Transverse colon (tissue), 4 donors: ENCODE measurements around the gene TTLL9. TPM values are rescaled to one million over a fixed set of nuclear protein-coding genes. Genes with fewer than 3 reads are reported as not detected.
A peak's percentile ranks its signal among the peaks of the same experiment; 100 is the strongest.

ENCODE experiments used
- DNase-seq: peaks from one replicate; pipeline ENCODE4 v3.0.0-alpha.2; 2019
- H3K27ac ChIP-seq, 4 donors: fragments of 200-600 bp; sonication (generic); 2 replicates each; pipeline ENCODE4 v1.5.1; 2016 to 2018; ENCODE audit warnings: inconsistent platforms in 4 of 4
- H3K27me3 ChIP-seq: fragments of 200-600 bp; sonication (generic); 2 replicates; pipeline ENCODE4 v1.5.1; 2017; ENCODE audit warnings: inconsistent platforms
- H3K36me3 ChIP-seq, 4 donors: fragments of 200-600 bp; sonication (generic); 2 replicates each; pipeline ENCODE4 v1.5.1; 2017 to 2019; ENCODE audit warnings: inconsistent platforms in 4 of 4
- H3K4me1 ChIP-seq, 4 donors: fragments of 200-600 bp; sonication (generic); 2 replicates each; pipeline ENCODE4 v1.5.1; 2017 to 2020; ENCODE audit warnings: inconsistent platforms in 4 of 4
- H3K4me3 ChIP-seq, 4 donors: fragments of 200-600 bp; sonication (generic); 1 replicate in 1 of 4; 2 replicates in 3 of 4; pipeline versions ENCODE4 v1.5.1 to v1.6.1; 2017 to 2019; ENCODE audit warnings: inconsistent platforms in 4 of 4
- H3K9me3 ChIP-seq, 2 donors: fragments of 200-600 bp; sonication (generic); 2 replicates each; pipeline ENCODE4 v1.5.1; 2017 to 2019; ENCODE audit warnings: inconsistent platforms in 2 of 2
- EP300 ChIP-seq: sonication (generic); formaldehyde crosslinking; IDR thresholded peaks from one replicate; pipeline ENCODE4 v1.6.1; 2017; ENCODE audit warnings: antibody characterized with exemption, low read depth
- POLR2A ChIP-seq: fragments of 450-650 bp; IDR thresholded peaks from one replicate; pipeline ENCODE4 v1.6.1; 2016; ENCODE audit warnings: antibody characterized with exemption, mild to moderate bottlenecking, moderate library complexity
- POLR2AphosphoS5 ChIP-seq, 3 donors: sonication (generic); formaldehyde crosslinking; IDR thresholded peaks; one replicate each; pipeline ENCODE4 v1.6.1; 2016; ENCODE audit warnings: antibody characterized with exemption in 3 of 3
- WGBS, 2 donors: methylation state at CpG; one replicate each; pipeline ENCODE4 v1.1.5; 2018; ENCODE audit warnings: low coverage in 1 of 2; 5-methylcytosine and 5-hydroxymethylcytosine counted together
- in situ Hi-C, 4 donors: fragments of 200-750 bp; cut with MboI; loops; one replicate each; pipeline versions ENCODE4 v1.15.0 to v1.15.1; 2017; ENCODE audit warnings: low sequenced_read_pairs in 3 of 4, low pct_ligation_motif_present in 1 of 4, low pct_unique_long_range_greater_than_20kb in 1 of 4
- intact Hi-C: fragments of 100-400 bp; cut with DNase I; formaldehyde crosslinking; loops from one replicate; pipeline ENCODE4 v1.15.1; 2023; ENCODE audit warnings: low total_unique reads
- total RNA-seq, 4 donors: library from RNA; depleted of rRNA; stranded (reverse); fragments of >200 nt; gene quantifications; one replicate each; pipeline ENCODE4 v1.1.0, GENCODE V29; 2016
- TF ChIP-seq, protein P1 (sequence below), 5 experiments: fragments of 200-600 bp in 3 of 5; fragments of 450-650 bp in 2 of 5; sonication (generic) in 3 of 5; IDR thresholded peaks; 1 replicate in 2 of 5; 2 replicates in 3 of 5; pipeline ENCODE4 v1.5.1; 2016 to 2017; ENCODE audit warnings: antibody characterized with exemption in 5 of 5, inconsistent platforms in 3 of 5, mild to moderate bottlenecking in 2 of 5, moderate library complexity in 1 of 5

The TTLL9 gene
- total RNA-seq, 4 donors from 2014 or later: not detected

DNA sequence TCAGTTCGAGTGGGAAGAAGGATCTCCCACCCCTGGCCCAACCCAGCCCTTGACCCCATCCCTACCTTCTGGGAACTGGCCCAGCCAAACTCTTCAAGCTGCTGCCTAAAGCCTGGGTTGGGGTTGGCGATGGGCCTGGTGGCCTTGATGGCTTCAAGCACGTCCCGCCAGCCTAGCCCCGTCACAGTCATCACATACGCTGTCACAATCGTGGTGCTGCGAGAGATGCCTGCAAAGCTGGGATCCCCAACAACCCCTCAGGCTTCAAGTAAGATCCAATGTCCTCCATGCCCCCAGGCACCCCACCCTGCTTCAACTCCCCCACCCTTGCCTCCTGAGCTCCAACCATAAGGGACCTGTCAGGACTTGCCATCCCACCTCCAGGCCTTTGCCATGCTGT, 7.9 kb upstream of the TTLL9 start:
- H3K4me3 ChIP-seq: no peak overlapping the region
- H3K4me1 ChIP-seq: peaks cover 10 to 19% (median 14%) of the 10 kb centered on the region in 4 donors
- H3K36me3 ChIP-seq: no peaks in the 10 kb centered on the region
- intact Hi-C loops: no loop called here
- DNase-seq: no peak
- TF ChIP-seq, protein P1, sequence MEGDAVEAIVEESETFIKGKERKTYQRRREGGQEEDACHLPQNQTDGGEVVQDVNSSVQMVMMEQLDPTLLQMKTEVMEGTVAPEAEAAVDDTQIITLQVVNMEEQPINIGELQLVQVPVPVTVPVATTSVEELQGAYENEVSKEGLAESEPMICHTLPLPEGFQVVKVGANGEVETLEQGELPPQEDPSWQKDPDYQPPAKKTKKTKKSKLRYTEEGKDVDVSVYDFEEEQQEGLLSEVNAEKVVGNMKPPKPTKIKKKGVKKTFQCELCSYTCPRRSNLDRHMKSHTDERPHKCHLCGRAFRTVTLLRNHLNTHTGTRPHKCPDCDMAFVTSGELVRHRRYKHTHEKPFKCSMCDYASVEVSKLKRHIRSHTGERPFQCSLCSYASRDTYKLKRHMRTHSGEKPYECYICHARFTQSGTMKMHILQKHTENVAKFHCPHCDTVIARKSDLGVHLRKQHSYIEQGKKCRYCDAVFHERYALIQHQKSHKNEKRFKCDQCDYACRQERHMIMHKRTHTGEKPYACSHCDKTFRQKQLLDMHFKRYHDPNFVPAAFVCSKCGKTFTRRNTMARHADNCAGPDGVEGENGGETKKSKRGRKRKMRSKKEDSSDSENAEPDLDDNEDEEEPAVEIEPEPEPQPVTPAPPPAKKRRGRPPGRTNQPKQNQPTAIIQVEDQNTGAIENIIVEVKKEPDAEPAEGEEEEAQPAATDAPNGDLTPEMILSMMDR (IDR thresholded peaks at IDR 0.05): no peak
- TF ChIP-seq POLR2AphosphoS5 (IDR thresholded peaks at IDR 0.05) (no peak), POLR2A (no peak), EP300 (no peak)
- in situ Hi-C loops: no loop called here
- 94% methylated on average over 8 of the region's 8 CpGs; no CpG with 5 or more reads in 1 of the 2 donors for WGBS, 2 donors
- H3K27me3 ChIP-seq: peaks cover 35% of the 10 kb centered on the region
- H3K27ac ChIP-seq: no peak overlapping the region
- H3K9me3 ChIP-seq: no peaks in the 10 kb centered on the region

DNA sequence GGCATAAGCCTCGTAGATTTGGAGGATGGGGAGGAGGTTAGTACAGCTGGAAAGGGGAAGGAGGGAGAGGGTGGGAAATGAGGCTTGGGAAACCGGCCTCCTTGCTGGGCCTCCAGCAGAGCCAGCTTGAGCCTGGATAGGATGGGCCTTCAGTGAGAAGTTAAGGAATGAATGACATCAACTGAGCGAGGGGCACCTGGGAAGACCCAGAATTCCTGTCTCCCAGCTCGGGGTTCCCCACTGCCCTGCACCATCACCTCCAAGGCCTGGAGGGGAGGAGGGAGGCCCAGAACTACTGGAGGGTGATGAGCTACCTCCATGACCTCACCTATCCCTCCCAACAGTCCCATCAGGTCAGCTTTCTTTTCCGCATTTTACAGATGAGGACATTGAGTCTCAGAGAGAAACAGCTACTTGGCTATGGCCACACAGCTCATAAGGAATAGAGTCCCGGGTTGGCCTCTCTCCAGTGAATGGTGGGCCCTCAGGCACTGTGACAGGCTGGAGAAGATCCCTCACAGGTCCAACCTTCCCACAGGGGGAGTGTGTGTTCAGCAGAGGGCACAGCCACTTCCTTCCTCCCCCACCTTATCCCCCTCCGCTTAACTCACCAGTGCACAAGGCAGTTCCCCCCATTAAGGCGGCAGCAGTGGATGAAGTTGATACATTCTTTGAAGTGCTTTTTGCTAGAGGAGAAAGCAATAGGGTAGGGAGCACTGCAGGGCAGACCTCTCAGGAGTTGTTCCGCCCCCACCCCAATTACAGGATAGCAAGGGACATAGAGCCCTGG, 6.9 kb upstream of the TTLL9 start:
- no peaks in the 10 kb centered on the region for H3K36me3 ChIP-seq
- intact Hi-C loops: no loop called here
- peaks cover 10 to 19% (median 14%) of the 10 kb centered on the region in 4 donors for H3K4me1 ChIP-seq
- in situ Hi-C loops: no loop called here
- 89 to 91% methylated on average over 4 to 9 of the region's 9 CpGs for WGBS, 2 donors
- H3K4me3 ChIP-seq: no peak overlapping the region
- H3K9me3 ChIP-seq: no peaks in the 10 kb centered on the region
- peaks cover 28% of the 10 kb centered on the region for H3K27me3 ChIP-seq
- H3K27ac ChIP-seq: no peak overlapping the region
- no peak for TF ChIP-seq EP300
- no peak for TF ChIP-seq POLR2A
- TF ChIP-seq, protein P1 (IDR thresholded peaks at IDR 0.05): no peak
- no peak for TF ChIP-seq POLR2AphosphoS5 (IDR thresholded peaks at IDR 0.05)
- peak; percentile 0 for DNase-seq

DNA sequence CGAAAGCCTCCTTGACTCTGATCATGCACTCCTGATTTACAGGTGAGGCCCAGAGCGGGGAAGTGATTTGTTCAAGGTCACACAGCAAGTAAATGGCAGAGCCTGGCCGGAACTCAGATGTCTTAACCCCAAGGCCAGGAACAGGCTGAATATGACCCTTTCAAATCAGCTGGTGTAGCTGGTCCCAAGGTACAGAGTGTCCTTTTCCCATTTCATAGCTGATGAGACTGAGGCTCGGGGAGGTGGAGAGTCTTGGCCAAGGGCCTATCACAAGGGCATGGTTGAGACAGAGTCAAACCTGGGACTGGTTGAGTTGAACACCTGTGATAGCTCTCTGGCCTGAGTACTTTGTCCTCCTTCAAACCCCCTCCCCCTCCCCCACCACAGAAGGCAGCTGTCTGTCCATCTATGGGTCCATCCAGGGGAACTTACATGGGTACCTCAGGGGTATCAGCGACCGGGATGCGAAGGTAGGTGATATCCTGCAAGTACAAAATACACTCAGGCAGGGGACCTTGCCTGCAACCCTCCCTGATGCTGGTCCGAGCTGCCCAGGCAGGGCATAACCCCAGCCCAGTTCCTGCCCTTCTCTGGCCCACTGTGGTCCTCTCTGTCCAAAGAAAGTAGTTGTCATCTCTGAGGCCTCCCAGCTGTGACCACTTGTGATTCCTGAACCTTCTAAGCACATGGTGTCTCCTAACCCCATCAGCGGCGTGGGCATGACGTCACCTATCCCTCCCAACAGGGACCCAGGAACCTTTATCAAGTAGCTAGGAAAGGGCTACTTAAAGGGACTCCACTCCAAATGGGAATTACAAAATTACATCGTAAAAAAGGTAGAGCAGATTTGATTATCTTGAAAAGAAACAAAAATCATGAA, 5.7 kb upstream of the TTLL9 start:
- Histone ChIP-seq H3K9me3 (no peaks in the 10 kb centered on the region), H3K27ac (no peak overlapping the region), H3K4me3 (no peak overlapping the region), H3K4me1 (peaks cover 10 to 26% (median 18%) of the 10 kb centered on the region in 4 donors), H3K36me3 (no peaks in the 10 kb centered on the region), H3K27me3 (peaks cover 27% of the 10 kb centered on the region)
- TF ChIP-seq POLR2A (no peak), POLR2AphosphoS5 (IDR thresholded peaks at IDR 0.05) (no peak), EP300 (no peak)
- TF ChIP-seq, protein P1 (IDR thresholded peaks at IDR 0.05): no peak
- 79 to 93% methylated on average over 4 to 12 of the region's 12 CpGs for WGBS, 2 donors
- no peak for DNase-seq
- intact Hi-C loops (no loop called here), in situ Hi-C loops (no loop called here)

DNA sequence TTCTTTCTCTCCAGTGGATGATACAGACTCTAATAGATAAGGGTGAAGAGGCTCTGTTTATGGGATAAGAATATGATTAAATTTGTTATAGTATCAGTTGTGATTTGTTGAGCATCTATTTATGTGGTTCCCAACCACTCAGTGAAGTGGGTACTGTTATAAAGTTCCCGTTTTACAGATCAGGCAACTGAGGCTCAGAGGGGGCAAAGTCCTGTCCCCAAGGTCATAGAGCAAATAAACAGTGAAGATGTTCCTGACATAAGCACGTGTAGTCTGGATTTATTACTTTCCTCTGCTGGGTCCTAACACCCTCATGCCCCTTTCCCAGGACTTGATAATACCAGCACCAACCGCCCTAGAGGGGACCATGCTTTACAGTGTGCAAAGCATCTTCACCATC, 4.2 kb upstream of the TTLL9 start:
- Histone ChIP-seq H3K27ac (no peak overlapping the region), H3K36me3 (no peaks in the 10 kb centered on the region), H3K4me3 (no peak overlapping the region), H3K27me3 (peaks cover 28% of the 10 kb centered on the region), H3K9me3 (no peaks in the 10 kb centered on the region), H3K4me1 (peaks cover under 1 to 28% (median 18%) of the 10 kb centered on the region in 4 donors)
- no peak for DNase-seq
- in situ Hi-C loops (no loop called here), intact Hi-C loops (no loop called here)
- no peak for TF ChIP-seq EP300
- TF ChIP-seq POLR2AphosphoS5 (IDR thresholded peaks at IDR 0.05): no peak
- TF ChIP-seq, protein P1 (IDR thresholded peaks at IDR 0.05): no peak
- no peak for TF ChIP-seq POLR2A
- WGBS, 2 donors: 56% methylated on average over 3 of the region's 3 CpGs; no CpG with 5 or more reads in 1 of the 2 donors
